GM18858 (cell line): Measurements from ENCODE around the gene CYSLTR2.
"Not testable (repeated sequence)": the region's sequence is repeated elsewhere in the genome, so short reads cannot be mapped to it uniquely, and the experiment has no call there.

Experiments
- ATAC-seq: cut with Tn5 transposase; IDR thresholded peaks from one replicate; pipeline ENCODE4 v1.9.1; 2021; ENCODE audit not compliant: unreplicated experiment

CYSLTR2 gene

DNA sequence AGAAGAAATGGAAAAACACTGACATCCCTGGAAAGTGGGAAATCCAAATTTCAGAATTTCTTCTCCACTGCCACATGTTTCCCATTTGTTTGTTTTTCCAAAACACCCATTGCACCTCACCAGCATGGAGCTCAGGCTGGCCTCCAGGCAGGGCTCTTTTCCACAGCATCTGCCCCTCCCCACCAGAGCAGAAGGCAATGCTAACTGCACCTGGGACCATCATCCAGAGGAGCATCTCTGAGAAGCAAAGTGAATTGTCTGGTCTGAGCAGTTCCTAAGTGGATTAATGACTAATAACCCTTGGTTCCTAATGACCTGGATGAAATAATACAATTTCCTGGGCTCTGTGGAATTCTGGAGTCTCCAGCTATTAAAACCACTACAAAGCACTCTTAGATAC is 8.8 kb upstream of the CYSLTR2 start:
- no peak for ATAC-seq

DNA sequence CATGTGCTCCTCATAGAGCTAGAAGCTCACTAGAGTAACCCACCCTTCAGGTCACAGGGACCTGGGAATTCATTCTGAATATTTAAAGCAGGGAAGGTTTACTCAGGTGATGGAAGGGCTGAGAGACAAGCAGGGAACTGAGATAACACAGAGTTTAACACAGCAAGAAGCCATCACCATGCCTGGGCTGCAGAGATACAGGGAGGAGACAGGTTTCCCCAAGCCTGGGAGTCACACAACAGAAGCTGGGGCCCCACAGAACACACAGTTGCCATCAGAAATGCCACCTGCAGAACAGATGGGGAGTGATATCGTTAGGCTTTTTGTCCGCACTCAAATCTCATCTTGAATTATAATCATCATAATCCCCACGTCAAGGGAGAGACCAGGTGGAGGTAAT is 7.9 kb upstream of the CYSLTR2 start:
- no peak for ATAC-seq

DNA sequence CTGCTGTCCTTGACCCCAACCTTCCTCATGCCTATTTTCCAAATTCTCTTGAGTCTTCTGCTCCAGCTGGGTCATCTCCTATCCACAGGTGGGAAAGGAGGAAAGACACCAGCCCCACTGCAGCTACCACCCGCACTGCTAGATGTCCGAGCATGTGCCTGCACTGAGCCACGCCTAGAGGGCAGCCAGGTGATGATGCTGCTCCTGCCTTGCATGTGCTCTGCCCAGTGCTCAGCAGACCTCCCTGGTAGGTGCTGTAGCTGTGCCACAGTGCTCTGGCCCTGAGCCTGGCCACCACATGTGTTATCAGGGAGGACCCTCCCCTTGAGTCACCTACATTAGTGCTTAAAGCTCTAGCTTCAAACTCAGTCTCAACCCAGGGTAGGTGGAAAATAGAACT is 6.9 kb upstream of the CYSLTR2 start:
- no peak for ATAC-seq

- ATAC-seq = no peak
Observed at GRCh38 chr13:48647625-48648024, 6.1 kb upstream of the CYSLTR2 start.

DNA sequence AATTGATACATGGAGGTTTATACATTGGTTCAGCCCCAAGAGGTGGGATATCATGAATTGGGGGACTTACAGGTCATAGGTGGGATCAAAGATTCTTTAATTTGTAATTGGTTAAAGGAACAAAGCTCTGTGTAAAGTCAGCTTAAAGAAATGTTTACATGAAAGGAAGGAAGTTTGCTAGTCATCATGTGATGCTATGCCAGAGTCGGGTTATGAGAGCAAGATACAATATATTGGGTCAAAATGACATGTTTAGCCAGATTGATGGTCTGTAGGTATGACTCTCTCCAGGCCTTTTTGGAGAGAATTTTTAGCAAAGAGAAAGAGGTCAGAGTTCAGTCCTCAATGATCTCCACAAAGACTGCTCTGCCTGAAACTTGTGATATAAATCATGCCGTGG is 5.3 kb upstream of the CYSLTR2 start:
- no peak for ATAC-seq

DNA sequence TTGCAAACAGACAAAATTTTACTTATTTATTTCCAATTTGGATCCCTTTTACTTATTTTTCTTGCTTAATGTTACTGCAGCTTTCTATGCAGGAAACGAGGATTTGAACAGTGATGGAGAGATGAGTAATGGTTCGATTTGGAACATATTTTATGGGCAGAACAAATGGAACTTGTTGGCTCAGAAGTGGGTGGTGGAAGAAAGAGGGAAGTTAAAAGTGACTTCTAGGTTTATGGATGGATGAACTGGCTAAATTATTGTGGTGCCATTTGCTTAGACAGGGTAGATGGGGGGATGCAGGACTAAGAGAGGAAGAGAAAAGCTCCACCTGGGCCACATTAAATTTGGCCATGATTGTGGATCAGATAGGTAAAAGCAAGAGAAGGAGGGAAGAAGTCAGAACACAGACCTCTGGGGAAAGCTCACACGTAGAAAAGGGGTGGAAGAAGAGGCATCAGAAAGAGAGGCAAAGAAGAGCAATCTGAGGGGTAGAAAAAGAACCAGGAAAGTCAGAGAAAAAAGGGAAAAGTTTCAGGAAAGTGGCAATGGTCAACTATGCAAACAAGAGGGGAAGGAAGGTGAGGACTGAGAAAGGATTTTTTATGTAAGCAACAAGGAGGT is 768 bp upstream of the CYSLTR2 start:
- ATAC-seq = no peak

DNA sequence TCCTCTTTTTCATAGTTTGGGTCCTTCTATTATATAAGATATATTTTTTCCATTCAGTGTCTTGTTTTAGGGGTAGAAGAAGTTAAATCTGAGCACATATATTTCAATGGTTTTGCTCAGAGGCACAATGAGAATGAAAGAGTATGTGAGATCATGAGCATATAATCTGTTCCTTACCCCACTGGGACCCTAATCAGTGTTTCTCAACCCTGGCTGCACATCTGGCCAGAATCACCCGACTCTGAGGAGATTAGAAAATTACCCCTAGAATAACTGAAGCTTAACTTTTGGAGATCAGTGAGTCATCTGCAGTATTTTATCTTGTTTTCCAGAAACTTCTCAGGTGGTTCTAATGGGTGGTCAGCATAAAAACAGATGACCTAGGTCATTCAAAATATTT is 782 bp downstream of the CYSLTR2 start:
- no peak for ATAC-seq

DNA sequence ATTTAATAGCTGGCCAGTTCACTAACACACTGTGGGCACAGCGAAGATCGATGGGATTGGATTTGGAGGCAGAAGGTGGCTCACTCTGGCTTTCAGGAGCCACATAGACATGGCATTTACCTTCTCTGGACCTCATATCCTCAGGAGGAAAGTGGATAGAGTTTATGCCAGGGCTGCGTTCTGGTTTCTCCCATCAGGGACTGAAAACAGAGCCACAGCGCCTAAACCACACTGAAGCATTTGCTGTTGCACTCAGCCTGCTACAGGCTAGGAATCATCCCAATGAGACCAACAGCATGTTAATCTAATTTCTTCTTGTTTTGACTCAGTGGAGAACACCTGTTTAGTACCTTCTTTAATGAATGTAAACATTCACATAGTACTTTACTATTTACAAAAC is 1.6 kb downstream of the CYSLTR2 start:
- no peak for ATAC-seq

DNA sequence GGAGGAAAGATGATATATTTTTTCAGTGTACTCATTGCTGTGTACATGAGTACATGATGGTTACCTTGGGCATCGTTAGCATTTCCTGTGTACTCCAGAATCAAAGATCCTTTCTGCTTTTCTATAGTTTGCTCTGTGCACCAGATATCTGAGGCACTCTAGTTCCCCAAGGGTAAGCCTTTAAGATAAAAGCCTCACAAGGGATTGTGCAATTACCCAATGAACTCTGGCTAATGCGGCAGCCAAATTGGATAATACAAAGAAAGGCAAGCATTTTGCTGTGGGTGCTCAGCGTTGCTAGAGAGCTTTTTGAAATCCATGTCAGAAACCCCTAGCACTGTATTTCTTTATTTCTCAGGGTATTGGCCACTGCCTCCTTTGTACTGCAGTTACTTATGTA is 2.9 kb downstream of the CYSLTR2 start:
- no peak for ATAC-seq

DNA sequence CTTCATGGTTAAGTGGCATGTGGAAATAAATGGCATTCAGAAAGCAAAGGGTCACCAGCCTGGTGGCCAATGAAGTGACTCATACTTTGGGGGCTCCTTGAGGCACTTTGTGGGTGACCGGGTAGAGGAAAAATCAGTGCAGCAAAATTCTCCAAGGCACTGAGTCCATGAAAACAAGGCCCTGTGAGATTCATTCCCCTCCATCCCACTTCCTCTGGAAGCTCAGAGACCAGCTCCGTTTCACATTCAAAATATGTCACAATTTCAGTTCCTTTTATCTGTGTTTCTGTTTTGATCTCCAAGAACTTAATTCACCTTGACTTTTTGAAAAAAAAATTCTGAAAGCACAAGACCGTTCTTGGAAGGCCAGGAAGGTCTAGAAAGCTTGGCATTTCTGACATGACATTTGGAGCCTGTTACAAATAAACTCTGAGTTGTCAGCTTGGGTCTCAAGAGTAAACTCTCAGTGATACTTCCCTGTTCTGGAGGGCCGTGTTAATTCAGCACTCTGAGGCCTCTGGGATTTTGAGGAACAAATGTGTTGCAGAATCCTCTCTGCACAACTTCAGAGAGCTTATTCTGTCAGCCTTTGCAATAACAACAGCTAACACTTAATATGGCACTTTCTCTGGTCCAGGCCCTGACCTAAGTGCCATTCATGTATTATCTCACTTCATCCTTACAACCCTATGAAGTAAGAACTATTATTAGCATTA is 6.8 kb downstream of the CYSLTR2 start:
- ATAC-seq = no peak

GRCh38 chr13:48661107-48661506 is 7.4 kb downstream of the CYSLTR2 start:
- ATAC-seq = no peak

DNA sequence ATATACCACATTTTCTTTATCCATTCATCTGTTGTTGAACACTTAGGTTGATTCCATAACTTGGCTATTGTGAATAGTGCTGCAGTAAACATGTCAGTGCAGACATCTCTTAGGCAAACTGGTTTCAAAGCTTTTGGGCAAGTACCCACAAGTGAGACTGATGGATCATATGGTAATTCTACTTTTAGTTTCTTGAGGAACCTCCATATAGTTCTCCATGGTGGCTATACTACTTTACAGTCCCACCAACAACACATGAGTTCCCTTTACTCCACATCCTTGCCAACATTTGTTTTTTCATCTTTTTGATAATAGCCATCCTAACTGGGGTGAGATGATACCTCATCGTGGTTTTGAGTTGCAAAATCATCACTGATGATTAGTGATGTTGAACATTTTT is 8.5 kb downstream of the CYSLTR2 start:
- no peak for ATAC-seq

DNA sequence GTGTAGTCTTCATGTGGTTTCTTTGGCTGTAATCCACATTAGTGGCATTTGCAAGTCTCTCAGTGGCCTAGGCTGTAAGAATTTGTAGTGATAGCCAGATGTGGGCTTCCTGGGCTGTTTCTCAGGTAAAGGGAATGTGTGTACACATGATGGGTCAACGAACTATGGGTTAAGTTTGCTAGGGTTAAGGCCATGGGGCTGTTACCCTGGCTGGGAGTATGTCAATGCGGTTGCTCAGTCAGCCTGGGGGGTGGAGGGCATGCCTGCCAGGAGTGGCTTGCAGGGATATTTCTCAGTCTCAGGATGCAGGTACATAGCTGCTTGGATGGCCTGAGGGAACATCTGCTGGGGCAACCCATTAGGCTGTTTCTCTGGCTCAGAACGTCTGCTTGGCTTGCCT is 13.4 kb downstream of the CYSLTR2 start:
- ATAC-seq = no peak

DNA sequence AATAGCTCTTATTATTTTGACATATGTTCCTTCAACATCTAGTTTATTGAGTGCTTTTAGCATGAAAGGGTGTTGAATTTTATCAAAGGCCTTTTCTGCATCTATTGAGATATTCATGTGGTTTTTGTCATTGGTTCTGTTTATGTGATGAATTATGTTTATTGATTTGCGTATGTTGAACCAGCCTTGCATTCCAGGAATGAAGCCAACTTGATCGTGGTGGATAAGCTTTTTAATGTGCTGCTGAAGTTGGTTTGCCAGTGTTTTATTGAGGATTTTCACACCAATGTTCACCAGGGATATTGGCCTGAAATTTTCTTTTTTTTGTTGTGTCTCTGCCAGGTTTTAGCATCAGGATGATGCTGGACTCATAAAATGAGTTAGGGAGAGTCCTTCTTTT is 17.7 kb downstream of the CYSLTR2 start:
- not testable (repeated sequence) for ATAC-seq

GRCh38 chr13:48675247-48675646 is 21.5 kb downstream of the CYSLTR2 start:
- no peak for ATAC-seq

GRCh38 chr13:48678316-48678715 is 24.6 kb downstream of the CYSLTR2 start:
- ATAC-seq = no peak

DNA sequence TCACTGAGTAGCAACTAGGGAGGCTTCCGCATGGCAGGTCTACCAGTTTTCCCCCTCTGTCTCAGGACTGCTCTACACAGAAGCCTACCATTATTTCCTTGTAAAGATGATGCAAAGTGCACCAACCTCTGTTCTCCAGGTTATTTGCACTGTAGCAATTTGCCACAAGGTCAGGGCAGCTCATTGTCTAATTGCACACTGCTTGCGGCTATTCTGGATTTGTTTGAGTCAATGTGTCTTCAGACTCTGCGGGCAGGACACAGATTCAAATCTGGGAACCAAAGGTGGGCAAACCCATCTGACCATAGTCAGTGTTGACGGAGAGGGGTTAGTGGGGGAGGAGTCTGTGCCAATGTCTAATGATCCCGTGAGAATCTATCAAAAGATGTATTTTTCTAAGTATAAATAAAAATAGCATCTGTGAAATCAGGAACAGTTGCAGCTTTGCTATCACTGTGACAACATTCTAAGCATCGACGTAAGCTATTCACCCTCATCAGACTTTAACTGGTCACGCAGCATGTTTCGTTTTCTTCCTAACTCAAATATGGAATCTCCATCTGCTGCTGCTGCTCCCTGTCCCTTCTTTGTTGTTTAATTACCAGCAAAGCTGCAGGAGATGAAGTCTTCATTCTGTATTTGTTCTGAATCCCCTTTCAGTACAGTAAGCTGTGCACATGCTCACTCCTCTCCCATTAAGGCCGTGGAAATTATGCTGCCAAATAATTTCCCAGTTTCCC is 26.4 kb downstream of the CYSLTR2 start:
- no peak for ATAC-seq

DNA sequence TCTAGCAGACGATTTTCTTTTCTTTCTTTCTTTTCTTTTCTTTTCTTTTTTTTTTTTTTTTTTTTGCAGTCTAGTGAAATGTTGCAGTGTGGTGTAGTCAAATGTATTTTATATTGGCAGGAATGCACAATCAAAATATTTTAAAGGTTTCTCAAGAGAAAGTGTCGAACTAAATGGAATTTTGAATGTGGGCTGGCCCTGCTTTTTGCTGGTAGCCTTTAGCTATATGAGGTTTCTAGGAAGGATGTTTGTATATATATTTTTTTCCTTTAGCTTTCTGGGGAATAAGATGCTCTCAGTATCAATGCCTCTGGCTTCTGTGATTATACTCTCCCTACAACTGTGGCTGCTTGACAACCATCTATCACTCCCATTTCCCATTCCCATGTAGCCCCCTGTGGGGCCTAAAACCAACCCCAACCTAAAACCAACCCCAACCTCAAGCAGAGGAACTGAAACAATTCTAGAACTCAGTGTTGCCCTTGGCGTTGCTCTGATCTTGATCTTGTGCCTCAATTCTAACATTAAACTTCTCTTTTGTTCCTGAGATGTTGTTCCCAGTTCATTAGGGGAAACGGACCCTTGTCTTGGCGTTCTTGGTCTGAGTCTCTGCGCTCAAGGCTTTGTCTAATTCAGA is 27.1 kb downstream of the CYSLTR2 start:
- no peak for ATAC-seq

- no peak for ATAC-seq
Observed at GRCh38 chr13:48681905-48682304, 28.2 kb downstream of the CYSLTR2 start.

GRCh38 chr13:48682436-48682835 is 28.7 kb downstream of the CYSLTR2 start:
- ATAC-seq = no peak

DNA sequence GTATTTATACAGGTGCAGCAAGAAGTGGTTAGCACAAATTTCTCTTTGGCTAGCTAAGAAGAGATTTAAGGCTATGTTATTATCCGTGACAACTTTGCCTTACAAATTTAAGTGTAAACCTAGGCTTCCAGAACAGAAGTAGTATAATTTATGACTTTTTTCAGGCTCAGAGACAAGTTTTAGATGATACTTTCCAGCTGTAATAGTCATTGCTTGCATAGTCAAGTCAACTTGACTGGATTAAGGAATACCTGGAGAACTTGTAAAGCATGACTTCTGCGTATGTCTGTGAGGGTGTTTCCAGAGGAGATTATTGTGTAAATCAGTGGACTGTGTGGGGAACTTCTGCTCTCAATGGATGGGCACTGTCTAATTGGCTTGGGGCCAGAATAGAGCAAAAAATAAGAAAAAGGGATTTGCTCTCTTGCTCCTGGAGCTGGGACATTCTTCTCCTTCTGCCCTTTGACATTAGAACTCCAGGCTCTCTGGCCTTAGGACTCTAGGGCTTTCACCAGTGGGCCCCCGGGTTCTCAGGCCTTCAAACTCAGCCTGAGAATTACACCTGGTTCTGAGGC is 33.0 kb downstream of the CYSLTR2 start:
- no peak for ATAC-seq
